IPS-20b (cell line): ENCODE results near the gene HINT2.
A peak's percentile ranks its signal among the peaks of the same experiment; 100 is the strongest.

Source experiments
- H3K27ac ChIP-seq: one replicate; pipeline ENCODE4 v1.5.1; 2013; ENCODE audit warnings: low read length
- H3K27me3 ChIP-seq: 2 replicates; pipeline ENCODE4 v1.6.1; 2013; ENCODE audit warnings: mild to moderate bottlenecking, low read length, inconsistent platforms; ENCODE audit not compliant: insufficient read depth
- H3K36me3 ChIP-seq: 2 replicates; pipeline ENCODE4 v1.6.1; 2013; ENCODE audit warnings: low read depth, mild to moderate bottlenecking, inconsistent platforms, low read length, moderate library complexity; ENCODE audit not compliant: insufficient read depth
- H3K4me1 ChIP-seq: 2 replicates; pipeline ENCODE4 v1.6.1; 2013; ENCODE audit warnings: mild to moderate bottlenecking, control low read depth, inconsistent platforms, low read length, moderate library complexity; ENCODE audit not compliant: insufficient read depth
- H3K4me3 ChIP-seq: 2 replicates; pipeline ENCODE4 v1.5.1; 2013; ENCODE audit warnings: mild to moderate bottlenecking, low read length, inconsistent platforms
- H3K9ac ChIP-seq: 2 replicates; pipeline ENCODE4 v1.6.1; 2013; ENCODE audit warnings: low read depth, mild to moderate bottlenecking, inconsistent platforms, low read length, moderate library complexity
- H3K9me3 ChIP-seq: 2 replicates; pipeline ENCODE4 v1.6.1; 2013; ENCODE audit warnings: mild to moderate bottlenecking, low read depth, low read length, inconsistent platforms; ENCODE audit not compliant: insufficient read depth

The HINT2 gene

GRCh38 chr9:35822926-35823325, 8.1 kb upstream of the HINT2 start:
- no peak overlapping the region for H3K4me3 ChIP-seq
- peaks cover 8% of the 10 kb centered on the region; the same call in 1 of the 2 replicates for H3K4me1 ChIP-seq
- H3K9ac ChIP-seq = no peak overlapping the region
- no peaks in the 10 kb centered on the region for H3K36me3 ChIP-seq
- H3K9me3 ChIP-seq = no peaks in the 10 kb centered on the region
- H3K27ac ChIP-seq = no peak overlapping the region
- H3K27me3 ChIP-seq = no peaks in the 10 kb centered on the region

GRCh38 chr9:35820076-35820475, 5.2 kb upstream of the HINT2 start:
- Histone ChIP-seq H3K4me3 (no peak overlapping the region), H3K27ac (no peak overlapping the region), H3K9me3 (no peaks in the 10 kb centered on the region), H3K9ac (no peak overlapping the region), H3K36me3 (no peaks in the 10 kb centered on the region), H3K27me3 (no peaks in the 10 kb centered on the region), H3K4me1 (peaks cover 8% of the 10 kb centered on the region; the same call in 1 of the 2 replicates)

GRCh38 chr9:35818341-35818740, 3.5 kb upstream of the HINT2 start:
- H3K27ac ChIP-seq = no peak overlapping the region
- no peaks in the 10 kb centered on the region for H3K9me3 ChIP-seq
- H3K9ac ChIP-seq = no peak overlapping the region
- no peaks in the 10 kb centered on the region for H3K27me3 ChIP-seq
- H3K36me3 ChIP-seq = no peaks in the 10 kb centered on the region
- H3K4me1 ChIP-seq = peaks cover 12% of the 10 kb centered on the region; the same call in 1 of the 2 replicates
- H3K4me3 ChIP-seq = no peak overlapping the region

DNA sequence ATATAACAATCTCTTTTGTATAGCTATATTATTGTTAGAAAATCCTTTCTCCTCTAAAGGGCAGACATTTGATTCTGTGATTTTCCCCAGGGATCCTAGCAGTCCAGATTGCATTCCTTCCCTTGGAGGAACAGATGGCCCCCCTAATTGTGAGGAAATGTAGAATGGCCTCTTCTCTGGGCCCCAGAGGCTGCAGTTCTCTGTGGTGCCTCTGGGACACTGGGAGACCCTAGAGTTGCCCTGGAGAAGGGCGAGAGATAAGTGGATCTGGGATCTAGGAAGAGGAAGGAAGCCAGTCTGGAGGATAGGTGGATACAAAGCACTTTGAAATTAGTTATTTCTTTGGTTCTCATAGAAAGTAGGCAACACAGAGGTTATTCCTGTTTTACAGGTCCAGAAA, 1.9 kb upstream of the HINT2 start:
- Histone ChIP-seq H3K4me1 (peaks cover 11% of the 10 kb centered on the region; the same call in 1 of the 2 replicates), H3K9me3 (no peaks in the 10 kb centered on the region), H3K27ac (no peak overlapping the region), H3K36me3 (no peaks in the 10 kb centered on the region), H3K27me3 (no peaks in the 10 kb centered on the region), H3K9ac (no peak overlapping the region), H3K4me3 (no peak overlapping the region)

GRCh38 chr9:35814106-35814840, 569 bp downstream of the HINT2 start:
- Histone ChIP-seq H3K9me3 (no peaks in the 10 kb centered on the region), H3K36me3 (no peaks in the 10 kb centered on the region; the same call in 1 of the 2 replicates), H3K9ac (peak overlapping the region; percentile 89; the same call in 1 of the 2 replicates), H3K27me3 (no peaks in the 10 kb centered on the region), H3K27ac (peak overlapping the region; percentile 40), H3K4me3 (peak overlapping the region; percentile 74), H3K4me1 (peaks cover 11% of the 10 kb centered on the region; the same call in 1 of the 2 replicates)

GRCh38 chr9:35813434-35814105, 1.3 kb downstream of the HINT2 start:
- peaks cover 11% of the 10 kb centered on the region; the same call in 1 of the 2 replicates for H3K4me1 ChIP-seq
- peak overlapping the region; percentile 74; the same call in 1 of the 2 replicates for H3K4me3 ChIP-seq
- H3K27ac ChIP-seq = no peak overlapping the region
- H3K9me3 ChIP-seq = no peaks in the 10 kb centered on the region
- H3K9ac ChIP-seq = peak overlapping the region; percentile 89; the same call in 1 of the 2 replicates
- H3K27me3 ChIP-seq = no peaks in the 10 kb centered on the region
- H3K36me3 ChIP-seq = no peaks in the 10 kb centered on the region; the same call in 1 of the 2 replicates

DNA sequence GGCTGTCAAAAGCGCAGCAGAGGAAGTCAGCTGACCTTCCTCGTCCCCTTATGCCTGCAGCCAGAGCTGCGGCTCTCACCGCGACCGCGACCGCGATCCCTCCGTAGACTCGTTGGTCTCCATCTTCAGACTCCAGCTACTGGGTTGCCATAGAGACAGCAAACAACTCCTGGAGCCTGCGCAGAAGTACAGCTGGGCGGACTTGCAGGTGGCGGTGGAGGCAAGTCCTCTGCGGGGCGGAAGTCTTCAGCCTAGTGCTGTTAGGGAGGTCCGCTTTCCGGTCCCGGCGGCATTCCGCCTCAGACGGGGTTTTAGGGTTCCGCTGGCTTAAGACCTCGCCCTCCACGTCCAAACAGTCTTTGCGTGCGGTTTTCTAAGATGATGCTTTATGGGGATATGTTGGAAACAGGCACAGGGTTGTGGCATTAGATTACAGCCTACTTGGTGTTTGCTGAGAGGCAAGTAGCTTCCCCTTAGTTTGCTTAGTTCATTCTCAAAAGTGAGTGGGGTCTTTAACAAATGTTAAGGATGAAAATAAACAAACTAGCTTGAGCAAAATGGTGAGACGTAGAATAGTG, 2.7 kb downstream of the HINT2 start, which contains the start of gene SPAG8:
SPAG8 (minus strand) TSS at position 238 of the 578 bp plus-strand sequence; CDS start at position 123, 115 bp downstream.
- peak within 1 kb of the TSS; percentile 44; the same call in 1 of the 2 replicates for H3K9ac ChIP-seq
- no peak within 1 kb of the TSS for H3K27ac ChIP-seq

DNA sequence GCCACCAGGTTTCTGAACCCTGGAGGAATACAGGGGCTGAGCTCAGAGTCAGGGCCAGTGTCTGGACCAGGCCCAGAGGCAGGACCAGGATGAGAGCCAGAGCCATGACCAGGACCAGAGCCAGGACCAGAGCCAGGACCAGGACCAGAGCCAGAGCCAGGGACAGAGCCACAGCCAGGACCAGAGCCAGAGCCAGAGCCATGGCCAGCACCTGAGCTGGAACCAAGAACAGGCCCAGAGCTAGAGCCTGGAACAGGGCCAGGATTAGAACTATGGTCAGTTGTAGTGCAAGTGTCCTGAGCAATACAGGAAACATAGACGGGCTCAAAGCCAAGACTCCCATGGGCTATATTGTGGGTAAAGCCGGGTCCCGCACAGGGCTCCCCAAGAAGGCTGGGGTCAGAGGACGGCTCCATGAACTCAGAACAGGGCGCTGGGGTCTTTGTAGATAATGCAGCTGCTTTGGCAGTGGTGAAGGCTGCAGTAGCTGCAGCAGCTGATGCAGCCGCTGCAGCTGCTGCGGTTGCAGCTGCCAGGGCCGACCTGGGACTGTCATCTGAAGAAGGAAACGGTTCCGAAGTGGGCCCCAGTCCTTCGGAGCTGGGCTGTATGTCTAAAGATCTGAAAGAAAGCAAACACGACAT, 3.3 kb downstream of the HINT2 start:
- peaks cover 11% of the 10 kb centered on the region; the same call in 1 of the 2 replicates for H3K4me1 ChIP-seq
- H3K36me3 ChIP-seq = peaks cover 11% of the 10 kb centered on the region; the same call in 1 of the 2 replicates
- no peak overlapping the region; the same call in 1 of the 2 replicates for H3K9ac ChIP-seq
- no peaks in the 10 kb centered on the region for H3K9me3 ChIP-seq
- peak overlapping the region; percentile 78 for H3K4me3 ChIP-seq
- H3K27me3 ChIP-seq = no peaks in the 10 kb centered on the region
- H3K27ac ChIP-seq = no peak overlapping the region

More for the DNA sequence above, 2.7 kb downstream of the HINT2 start, which contains the start of gene SPAG8:
- peak within 1 kb of the TSS; percentile 78 for H3K4me3 ChIP-seq
- peaks cover 8% of the 10 kb centered on the region; the same call in 1 of the 2 replicates for H3K36me3 ChIP-seq
- H3K4me1 ChIP-seq = peaks cover 11% of the 10 kb centered on the region; the same call in 1 of the 2 replicates
- no peaks in the 10 kb centered on the region for H3K27me3 ChIP-seq
- no peaks in the 10 kb centered on the region for H3K9me3 ChIP-seq

DNA sequence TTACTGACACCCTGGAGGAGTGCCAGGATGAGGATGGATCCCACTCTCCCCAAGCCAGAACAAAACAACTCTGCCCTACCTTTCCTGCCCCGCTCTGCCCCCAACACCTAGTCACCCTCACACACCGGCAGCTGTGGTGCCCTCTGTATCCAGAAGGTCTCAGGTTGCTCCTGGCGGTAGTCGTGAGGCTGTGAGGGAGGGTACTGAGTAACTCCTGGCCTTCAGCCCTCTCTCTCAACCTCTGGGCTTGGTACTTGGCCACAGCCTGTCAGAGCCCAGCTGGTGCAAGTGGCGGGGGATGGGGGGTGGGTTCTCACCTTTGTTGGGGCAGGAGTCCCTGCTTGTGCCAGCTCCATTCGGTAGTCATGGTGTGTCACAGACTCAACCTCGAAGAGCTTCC, 4.7 kb downstream of the HINT2 start:
- H3K9ac ChIP-seq = no peak overlapping the region

GRCh38 chr9:35808433-35808832, 6.4 kb downstream of the HINT2 start:
- Histone ChIP-seq H3K27ac (no peak overlapping the region), H3K4me3 (no peak overlapping the region), H3K27me3 (no peaks in the 10 kb centered on the region), H3K9me3 (no peaks in the 10 kb centered on the region), H3K4me1 (peaks cover 3% of the 10 kb centered on the region; the same call in 1 of the 2 replicates), H3K36me3 (peaks cover 24% of the 10 kb centered on the region; the same call in 1 of the 2 replicates), H3K9ac (no peak overlapping the region)

More for the DNA sequence above, 4.7 kb downstream of the HINT2 start:
- peaks cover 11% of the 10 kb centered on the region; the same call in 1 of the 2 replicates for H3K4me1 ChIP-seq
- H3K36me3 ChIP-seq = peaks cover 24% of the 10 kb centered on the region; the same call in 1 of the 2 replicates
- H3K9me3 ChIP-seq = no peaks in the 10 kb centered on the region
- H3K27me3 ChIP-seq = no peaks in the 10 kb centered on the region
- no peak overlapping the region for H3K4me3 ChIP-seq
- H3K27ac ChIP-seq = no peak overlapping the region

DNA sequence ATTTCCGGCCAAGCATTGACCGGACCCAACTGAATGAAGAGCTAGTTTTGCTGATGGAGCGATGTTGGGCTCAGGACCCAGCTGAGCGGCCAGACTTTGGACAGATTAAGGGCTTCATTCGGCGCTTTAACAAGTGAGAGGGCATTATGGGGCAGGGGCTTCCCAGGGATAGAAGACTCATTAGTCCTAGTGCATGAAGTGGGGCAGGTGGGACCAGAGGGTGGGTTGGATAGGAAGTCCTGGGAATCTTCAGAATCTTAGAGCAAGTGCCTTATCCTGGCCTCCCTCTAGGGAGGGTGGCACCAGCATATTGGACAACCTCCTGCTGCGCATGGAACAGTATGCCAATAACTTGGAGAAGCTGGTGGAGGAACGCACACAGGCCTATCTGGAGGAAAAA, 8.7 kb downstream of the HINT2 start:
- Histone ChIP-seq H3K27ac (no peak overlapping the region), H3K9ac (no peak overlapping the region), H3K36me3 (peaks cover 30% of the 10 kb centered on the region; the same call in 1 of the 2 replicates), H3K4me1 (no peaks in the 10 kb centered on the region), H3K9me3 (no peaks in the 10 kb centered on the region), H3K27me3 (no peaks in the 10 kb centered on the region), H3K4me3 (no peak overlapping the region)
